Measurements from ENCODE around the gene KLF12. TPM values are rescaled to one million over a fixed set of nuclear protein-coding genes. Genes with fewer than 3 reads are reported as not detected.
A peak's percentile ranks its signal among the peaks of the same experiment; 100 is the strongest.

Gene KLF12
- total and polyA plus RNA-seq, 5 experiments from 2014 or later: 19.8 to 77.9 (median 29.6) TPM

- Mint-ChIP-seq H3K36me3 (peaks cover 0 to 7% (median 4%) of the 10 kb centered on the region in 3 donors), H3K4me1 (peaks cover 37 to 84% (median 73%) of the 10 kb centered on the region in 4 donors), H3K27me3 (no peaks in the 10 kb centered on the region), H3K9me3 (peaks cover 0 to 4% (median 0%) of the 10 kb centered on the region in 9 donors), H3K27ac (peak overlapping the region in 8 of 10 donors; percentile 10 to 81 (median 49)), H3K4me3 (peak overlapping the region in 2 of 10 donors; percentile 34 to 47)
- ATAC-seq: peak in 1 of 2 donors; percentile 23
- no peak for DNase-seq
- POLR2A ChIA-PET: no interaction called here
Measured at GRCh38 chr13:74097116-74097515, 37.1 kb downstream of the KLF12 start.

DNA sequence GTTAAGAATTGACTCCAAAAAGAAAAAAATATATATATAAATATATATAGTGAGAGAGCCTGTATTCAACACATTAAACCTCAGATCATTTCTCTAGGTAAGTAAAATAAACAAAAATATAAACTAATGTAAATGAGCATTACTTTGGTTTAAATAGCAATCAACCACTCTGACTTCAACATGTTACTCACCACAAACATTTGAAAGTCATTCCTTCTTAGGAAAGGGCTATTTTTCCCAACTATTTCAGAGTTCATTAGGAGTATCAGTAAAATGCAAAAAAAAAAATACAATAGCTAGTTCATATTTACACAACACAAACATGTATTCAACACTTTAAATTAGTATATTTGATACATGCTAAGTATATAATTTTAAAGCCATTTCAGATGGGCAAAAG is 40.5 kb downstream of the KLF12 start:
- Mint-ChIP-seq H3K27me3 (no peaks in the 10 kb centered on the region), H3K36me3 (no peaks in the 10 kb centered on the region), H3K9me3 (no peaks in the 10 kb centered on the region), H3K4me3 (no peak overlapping the region), H3K27ac (peak overlapping the region in 2 of 10 donors; percentile 14 to 85), H3K4me1 (peaks cover 33 to 82% (median 72%) of the 10 kb centered on the region in 4 donors)
- POLR2A ChIA-PET: interaction anchor here (0.6 to 1.1 kb wide), 2 partner anchors 40 to 76 kb away, joined by 4 to 6 read pairs; partner anchors contain the start of gene KLF12
- DNase-seq (no peak), ATAC-seq (no peak)

- DNase-seq (no peak), ATAC-seq (no peak)
- POLR2A ChIA-PET: no interaction called here
- H3K9me3 Mint-ChIP-seq: no peaks in the 10 kb centered on the region
- H3K4me3 Mint-ChIP-seq: peak overlapping the region in 9 of 10 donors; percentile 43 to 77 (median 62)
- H3K36me3 Mint-ChIP-seq: no peaks in the 10 kb centered on the region
- H3K27me3 Mint-ChIP-seq: no peaks in the 10 kb centered on the region
- H3K27ac Mint-ChIP-seq: peak overlapping the region; percentile 74 to 89 (median 86)
- peaks cover 39 to 84% (median 74%) of the 10 kb centered on the region in 4 donors for H3K4me1 Mint-ChIP-seq
Measured at GRCh38 chr13:74092711-74093110, 41.5 kb downstream of the KLF12 start.

GRCh38 chr13:74090869-74091605 is 43.2 kb downstream of the KLF12 start:
- POLR2A ChIA-PET: interaction anchor here (0.6 to 0.7 kb wide), 5 partner anchors 18 to 174 kb away, joined by 3 to 6 read pairs (median 3); partner anchors contain the start of gene KLF12
- Mint-ChIP-seq H3K27ac (peak overlapping the region in 8 of 10 donors; percentile 58 to 89 (median 76)), H3K4me1 (peaks cover 36 to 85% (median 74%) of the 10 kb centered on the region in 4 donors), H3K9me3 (no peaks in the 10 kb centered on the region), H3K4me3 (peak overlapping the region in 9 of 10 donors; percentile 46 to 77 (median 59)), H3K27me3 (no peaks in the 10 kb centered on the region), H3K36me3 (peaks cover 0 to 6% (median 5%) of the 10 kb centered on the region in 3 donors)
- peak; percentile 27 to 41 for ATAC-seq
- no peak for DNase-seq

- Mint-ChIP-seq H3K36me3 (peaks cover 0 to 6% (median 5%) of the 10 kb centered on the region in 3 donors), H3K4me1 (peaks cover 34 to 82% (median 70%) of the 10 kb centered on the region in 4 donors), H3K27me3 (no peaks in the 10 kb centered on the region), H3K4me3 (peak overlapping the region in 7 of 10 donors; percentile 0 to 46 (median 4)), H3K9me3 (no peaks in the 10 kb centered on the region), H3K27ac (peak overlapping the region in 3 of 10 donors; percentile 10 to 85 (median 26))
- DNase-seq: no peak
- POLR2A ChIA-PET: no interaction called here
- no peak for ATAC-seq
Measured at GRCh38 chr13:74090397-74090796, 43.8 kb downstream of the KLF12 start.

GRCh38 chr13:74087357-74087756 is 46.8 kb downstream of the KLF12 start:
- H3K27me3 Mint-ChIP-seq: no peaks in the 10 kb centered on the region
- POLR2A ChIA-PET: interaction anchor here (0.6 to 0.7 kb wide), 2 partner anchors 46 to 61 kb away, joined by 3 read pairs; no protein-coding TSS in a partner anchor
- no peaks in the 10 kb centered on the region for H3K9me3 Mint-ChIP-seq
- ATAC-seq: no peak
- H3K4me1 Mint-ChIP-seq: peaks cover 42 to 88% (median 85%) of the 10 kb centered on the region in 4 donors
- H3K36me3 Mint-ChIP-seq: peaks cover 0 to 11% (median 5%) of the 10 kb centered on the region in 3 donors
- peak overlapping the region in 2 of 10 donors; percentile 43 to 49 for H3K27ac Mint-ChIP-seq
- DNase-seq: no peak
- no peak overlapping the region for H3K4me3 Mint-ChIP-seq
